ENCODE data around the gene ZNF660.
A peak's percentile ranks its signal among the peaks of the same experiment; 100 is the strongest.
"Not testable (repeated sequence)": the region's sequence is repeated elsewhere in the genome, so short reads cannot be mapped to it uniquely, and the experiment has no call there.

The ZNF660 gene

GRCh38 chr3:44584646-44585501, at the start of gene ZNF660:
Gene ZNF660 (plus strand): TSS chr3:44584964. CDS start chr3:44594194, 9,230 bp downstream.
- DNase-seq (ENCODE audit: insufficient read length, low spot score) (peak; percentile 60), FAIRE-seq (no peak)
- no peak for TF ChIP-seq CTCF (IDR thresholded peaks at IDR 0.05; ENCODE audit: insufficient read depth, missing control alignments)

- FAIRE-seq (no peak), DNase-seq (ENCODE audit: insufficient read length, low spot score) (no peak)
- no peak for TF ChIP-seq CTCF (IDR thresholded peaks at IDR 0.05; ENCODE audit: insufficient read depth, missing control alignments)
Measured at GRCh38 chr3:44535364-44535763, 49.4 kb upstream of the ZNF660 start.

- not testable (repeated sequence) for DNase-seq (ENCODE audit: insufficient read length, low spot score); FAIRE-seq
Measured at GRCh38 chr3:44544811-44545210, 40.0 kb upstream of the ZNF660 start.

- no peak for DNase-seq (ENCODE audit: insufficient read length, low spot score)
- TF ChIP-seq CTCF (IDR thresholded peaks at IDR 0.05; ENCODE audit: insufficient read depth, missing control alignments): no peak
- no peak for FAIRE-seq
Measured at GRCh38 chr3:44554626-44555592, 29.9 kb upstream of the ZNF660 start, which contains the start of gene ZKSCAN7. Gene ZKSCAN7 (plus strand): TSS chr3:44555193. CDS start chr3:44557048, 1,855 bp downstream.

GRCh38 chr3:44555723-44556122, 29.0 kb upstream of the ZNF660 start:
- TF ChIP-seq CTCF (IDR thresholded peaks at IDR 0.05; ENCODE audit: insufficient read depth, missing control alignments): no peak
- FAIRE-seq: no peak
- no peak for DNase-seq (ENCODE audit: insufficient read length, low spot score)

- no peak for FAIRE-seq
- TF ChIP-seq CTCF (IDR thresholded peaks at IDR 0.05; ENCODE audit: insufficient read depth, missing control alignments): no peak
- DNase-seq (ENCODE audit: insufficient read length, low spot score): no peak
Measured at GRCh38 chr3:44557074-44557473, 27.7 kb upstream of the ZNF660 start.

DNA sequence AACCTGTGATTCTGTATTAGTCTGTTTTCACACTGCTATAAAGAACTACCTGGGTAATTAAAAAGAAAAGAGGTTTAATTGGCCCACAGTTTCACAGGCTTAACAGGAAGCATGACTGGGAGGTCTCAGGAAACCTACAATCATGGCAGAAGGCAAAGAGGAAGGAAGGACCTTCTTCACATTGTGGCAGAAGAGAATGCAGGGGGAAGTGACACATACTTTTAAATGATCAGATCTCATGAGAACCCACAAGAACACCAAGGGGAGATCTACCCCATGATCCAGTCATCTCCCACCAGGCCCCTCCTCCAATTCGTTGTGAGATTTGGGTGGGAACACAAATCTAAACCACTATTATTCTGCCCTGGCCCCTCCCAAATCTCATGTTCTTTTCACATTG, 23.7 kb upstream of the ZNF660 start:
- DNase-seq (ENCODE audit: insufficient read length, low spot score) (no peak), FAIRE-seq (no peak)
- no peak for TF ChIP-seq CTCF (IDR thresholded peaks at IDR 0.05; ENCODE audit: insufficient read depth, missing control alignments)

All from D721Med (cell line).